Common myeloid progenitor, CD34-positive (primary cell): ENCODE measurements around the gene ICOS.
"Not testable (repeated sequence)": the region's sequence is repeated elsewhere in the genome, so short reads cannot be mapped to it uniquely, and the experiment has no call there.

ENCODE experiments used
- CTCF ChIA-PET: fragments of 350-600 bp; sonication (Branson Sonifier 250); formaldehyde crosslinking; loops from one replicate; lab custom pipeline; 2021; ENCODE audit warnings: antibody characterized with exemption; lab: Charles Lee
- POLR2A ChIA-PET: fragments of 350-600 bp; sonication (Branson Sonifier 250); formaldehyde crosslinking; loops from one replicate; lab custom pipeline; 2021; ENCODE audit warnings: antibody characterized with exemption; lab: Charles Lee
- DNase-seq, 3 donors: peaks; one replicate each; pipeline versions ENCODE4 v3.0.0 to v3.0.0-alpha.2; 2013
- H3K27ac ChIP-seq, 2 experiments: 1 replicate in 1 of 2; 2 replicates in 1 of 2; pipeline ENCODE4 v1.7.0; 2013; ENCODE audit warnings: inconsistent platforms in 2 of 2, low read length in 2 of 2, mild to moderate bottlenecking in 2 of 2, low read depth in 1 of 2, moderate library complexity in 1 of 2; ENCODE audit not compliant: severe bottlenecking in 2 of 2, insufficient read depth in 1 of 2, poor library complexity in 1 of 2
- H3K27me3 ChIP-seq, 5 experiments: replicated peaks in 2 of 5; 1 replicate in 3 of 5; 2 replicates in 2 of 5; pipeline versions ENCODE4 v1.6.1 to v1.7.0; 2013; ENCODE audit warnings: low read length in 4 of 5, mild to moderate bottlenecking in 2 of 5, moderate library complexity in 2 of 5, inconsistent platforms in 1 of 5; ENCODE audit not compliant: insufficient read depth in 5 of 5, control insufficient read depth in 4 of 5
- H3K36me3 ChIP-seq, 4 experiments: 1 replicate in 2 of 4; 2 replicates in 2 of 4; pipeline versions ENCODE4 v1.6.1 to v1.7.0; 2013; ENCODE audit warnings: low read length in 3 of 4, control low read depth in 1 of 4, mild to moderate bottlenecking in 1 of 4; ENCODE audit not compliant: control insufficient read depth in 4 of 4, insufficient read depth in 4 of 4
- H3K4me1 ChIP-seq, 4 experiments: 1 replicate in 3 of 4; 2 replicates in 1 of 4; pipeline versions ENCODE4 v1.6.1 to v1.7.1; 2013; ENCODE audit warnings: low read length in 3 of 4, mild to moderate bottlenecking in 3 of 4, control low read depth in 1 of 4, inconsistent platforms in 1 of 4, moderate library complexity in 1 of 4; ENCODE audit not compliant: control insufficient read depth in 4 of 4, insufficient read depth in 4 of 4; ENCODE audit errors: control extremely low read depth in 1 of 4
- H3K4me3 ChIP-seq, 7 experiments: 1 replicate in 4 of 7; 2 replicates in 3 of 7; pipeline versions ENCODE4 v1.5.1 to v1.7.0; 2013; ENCODE audit warnings: mild to moderate bottlenecking in 7 of 7, low read length in 6 of 7, moderate library complexity in 6 of 7, inconsistent platforms in 2 of 7, low read depth in 2 of 7, control low read depth in 1 of 7; ENCODE audit not compliant: insufficient read depth in 4 of 7, control insufficient read depth in 1 of 7; ENCODE audit errors: extremely low read depth in 1 of 7
- H3K9me3 ChIP-seq, 5 experiments: 1 replicate in 4 of 5; 2 replicates in 1 of 5; pipeline versions ENCODE4 v1.6.1 to v1.7.1; 2013; ENCODE audit warnings: low read length in 4 of 5, mild to moderate bottlenecking in 2 of 5, inconsistent platforms in 1 of 5, low read depth in 1 of 5, moderate library complexity in 1 of 5; ENCODE audit not compliant: control insufficient read depth in 4 of 5, insufficient read depth in 2 of 5; ENCODE audit errors: control extremely low read depth in 1 of 5
- WGBS: methylation state at CpG from one replicate; pipeline ENCODE4 v1.1.5; 2013; ENCODE audit not compliant: insufficient coverage; 5-methylcytosine and 5-hydroxymethylcytosine counted together

ICOS gene

GRCh38 chr2:203965190-203965589 lies 28.6 kb downstream of the ICOS start:
- CTCF ChIA-PET, H3K36me3 ChIP-seq, POLR2A ChIA-PET, H3K27ac ChIP-seq, H3K4me1 ChIP-seq, H3K9me3 ChIP-seq, H3K27me3 ChIP-seq, H3K4me3 ChIP-seq, DNase-seq: not testable (repeated sequence)
- 96% methylated on average over 4 of the region's 7 CpGs for WGBS

GRCh38 chr2:203971251-203971650 lies 34.7 kb downstream of the ICOS start:
- Histone ChIP-seq H3K9me3 (no peaks in the 10 kb centered on the region), H3K4me1 (no peaks in the 10 kb centered on the region), H3K27me3 (peaks cover 0 to 4% (median 0%) of the 10 kb centered on the region in 5 experiments), H3K36me3 (no peaks in the 10 kb centered on the region), H3K4me3 (no peak overlapping the region), H3K27ac (no peak overlapping the region)
- CTCF ChIA-PET = no interaction called here
- WGBS = 92% methylated on average over 5 of the region's 5 CpGs
- POLR2A ChIA-PET = no interaction called here
- no peak for DNase-seq

- no peaks in the 10 kb centered on the region for H3K4me1 ChIP-seq
- no peaks in the 10 kb centered on the region for H3K36me3 ChIP-seq
- no peak for DNase-seq
- no peaks in the 10 kb centered on the region for H3K9me3 ChIP-seq
- no peak overlapping the region for H3K4me3 ChIP-seq
- POLR2A ChIA-PET = no interaction called here
- no peak overlapping the region for H3K27ac ChIP-seq
- H3K27me3 ChIP-seq = peaks cover 0 to 4% (median 0%) of the 10 kb centered on the region in 5 experiments
- CTCF ChIA-PET = interaction anchor here (1.0 kb wide), 1 partner anchor 12 kb away, joined by 3 read pairs; no protein-coding TSS in a partner anchor
Measured at GRCh38 chr2:203972066-203972465, 35.5 kb downstream of the ICOS start.

GRCh38 chr2:203973000-203973399 lies 36.4 kb downstream of the ICOS start:
- ChIA-PET CTCF (interaction anchor here (1.0 kb wide), 1 partner anchor 11 kb away, joined by 3 read pairs; no protein-coding TSS in a partner anchor), POLR2A (no interaction called here)
- no peak overlapping the region for H3K27ac ChIP-seq
- WGBS = no CpG with 5 or more reads among the region's 2 CpGs
- H3K36me3 ChIP-seq = no peaks in the 10 kb centered on the region
- no peak overlapping the region for H3K4me3 ChIP-seq
- no peaks in the 10 kb centered on the region for H3K4me1 ChIP-seq
- no peaks in the 10 kb centered on the region for H3K9me3 ChIP-seq
- DNase-seq = no peak
- peaks cover 0 to 4% (median 0%) of the 10 kb centered on the region in 5 experiments for H3K27me3 ChIP-seq

GRCh38 chr2:203973676-203974075 lies 37.1 kb downstream of the ICOS start:
- Histone ChIP-seq H3K4me1 (no peaks in the 10 kb centered on the region), H3K27ac (no peak overlapping the region), H3K9me3 (no peaks in the 10 kb centered on the region), H3K27me3 (peaks cover 0 to 3% (median 0%) of the 10 kb centered on the region in 5 experiments), H3K36me3 (no peaks in the 10 kb centered on the region), H3K4me3 (no peak overlapping the region)
- DNase-seq = no peak
- CTCF ChIA-PET = no interaction called here
- POLR2A ChIA-PET = no interaction called here
- 100% methylated on average over 1 of the region's 3 CpGs for WGBS

- Histone ChIP-seq H3K27me3 (peaks cover 0 to 2% (median 0%) of the 10 kb centered on the region in 5 experiments), H3K9me3 (no peaks in the 10 kb centered on the region), H3K4me3 (no peak overlapping the region), H3K36me3 (no peaks in the 10 kb centered on the region), H3K4me1 (no peaks in the 10 kb centered on the region), H3K27ac (no peak overlapping the region)
- WGBS = 100% methylated on average over 2 of the region's 2 CpGs
- ChIA-PET POLR2A (no interaction called here), CTCF (no interaction called here)
- no peak for DNase-seq
Measured at GRCh38 chr2:203975912-203976311, 39.3 kb downstream of the ICOS start.

GRCh38 chr2:203982276-203982675 lies 45.7 kb downstream of the ICOS start:
- H3K9me3 ChIP-seq = no peaks in the 10 kb centered on the region
- H3K27ac ChIP-seq = no peak overlapping the region
- H3K27me3 ChIP-seq = peaks cover 0 to 4% (median 1%) of the 10 kb centered on the region in 5 experiments
- no peaks in the 10 kb centered on the region for H3K36me3 ChIP-seq
- DNase-seq = no peak
- H3K4me1 ChIP-seq = no peaks in the 10 kb centered on the region
- no peak overlapping the region for H3K4me3 ChIP-seq
- WGBS = 100% methylated on average over 1 of the region's 3 CpGs
- ChIA-PET CTCF (no interaction called here), POLR2A (no interaction called here)
